Gastrocnemius medialis (tissue), 4 donors: ENCODE results near the gene SUGP2. TPM values are rescaled to one million over a fixed set of nuclear protein-coding genes. Genes with fewer than 3 reads are reported as not detected.

Source experiments
- ATAC-seq, 2 donors: fragments of 150-250 bp; one replicate each; pipeline ENCODE4 v1.9.1; 2016
- DNase-seq, 2 donors: peaks; one replicate each; pipeline ENCODE4 v3.0.0-alpha.2; 2019
- H3K27ac ChIP-seq, 4 donors: fragments of 200-600 bp; sonication (generic); 1 replicate in 1 of 4; 2 replicates in 3 of 4; pipeline ENCODE4 v1.5.1; 2016 to 2018; ENCODE audit warnings: mild to moderate bottlenecking in 2 of 4, moderate library complexity in 1 of 4
- H3K27me3 ChIP-seq, 3 donors: fragments of 200-600 bp; sonication (generic) in 2 of 3; 1 replicate in 1 of 3; 2 replicates in 2 of 3; pipeline versions ENCODE4 v1.5.1 to v1.6.0; 2016 to 2019; ENCODE audit warnings: mild to moderate bottlenecking in 1 of 3, moderate library complexity in 1 of 3
- H3K36me3 ChIP-seq, 2 donors: fragments of 200-600 bp; sonication (generic) in 1 of 2; one replicate each; pipeline ENCODE4 v1.5.1; 2017 to 2018
- H3K4me1 ChIP-seq, 2 donors: fragments of 200-600 bp; sonication (generic) in 1 of 2; one replicate each; pipeline ENCODE4 v1.5.1; 2016 to 2017; ENCODE audit warnings: mild to moderate bottlenecking in 2 of 2
- H3K4me3 ChIP-seq, 4 donors: fragments of 200-600 bp; sonication (generic) in 3 of 4; 1 replicate in 1 of 4; 2 replicates in 3 of 4; pipeline ENCODE4 v1.5.1; 2016 to 2019; ENCODE audit warnings: mild to moderate bottlenecking in 2 of 4
- H3K9me3 ChIP-seq, 3 donors: fragments of 200-600 bp; sonication (generic) in 2 of 3; 1 replicate in 1 of 3; 2 replicates in 2 of 3; pipeline ENCODE4 v1.5.1; 2016 to 2019
- CTCF ChIP-seq, 5 experiments: fragments of 450-650 bp in 3 of 5; fragments of 200-600 bp in 2 of 5; sonication (generic) in 2 of 5; IDR thresholded peaks in 4 of 5; conservative IDR thresholded peaks in 1 of 5; 1 replicate in 4 of 5; 2 replicates in 1 of 5; pipeline ENCODE4 v1.5.1; 2016 to 2019; ENCODE audit warnings: antibody characterized with exemption in 5 of 5, mild to moderate bottlenecking in 3 of 5, moderate library complexity in 3 of 5
- POLR2A ChIP-seq, 2 donors: fragments of 450-650 bp; IDR thresholded peaks; one replicate each; pipeline ENCODE4 v1.6.1; 2017; ENCODE audit warnings: antibody characterized with exemption in 2 of 2, mild to moderate bottlenecking in 2 of 2, moderate library complexity in 2 of 2
- in situ Hi-C, 4 donors: fragments of 200-750 bp; cut with MboI; loops; one replicate each; pipeline versions ENCODE4 v1.15.0 to v1.8.0; 2017; ENCODE audit warnings: low sequenced_read_pairs in 4 of 4
- intact Hi-C: fragments of 100-400 bp; cut with DNase I; formaldehyde crosslinking; loops from one replicate; pipeline ENCODE4 v1.15.1; 2023; ENCODE audit warnings: low total_unique reads
- total RNA-seq, 4 donors: library from RNA; depleted of rRNA; stranded (reverse); fragments of >200 nt; gene quantifications; one replicate each; pipeline versions ENCODE4 v1.1.0 to v1.2.3, GENCODE V29; 2016

The SUGP2 gene
- total RNA-seq, 4 donors from 2014 or later = 24.6 to 38.2 (median 32.8) TPM

GRCh38 chr19:19068659-19069654 is 35.6 kb upstream of the SUGP2 start:
- intact Hi-C loops = loop anchor here (10.0 kb wide), 1 partner anchor 1044 kb away; no protein-coding TSS in a partner anchor
- H3K27ac ChIP-seq = peak overlapping the region; percentile 94 to 96 (median 94)
- no peaks in the 10 kb centered on the region for H3K36me3 ChIP-seq
- H3K9me3 ChIP-seq = no peaks in the 10 kb centered on the region
- peaks cover 48 to 72% of the 10 kb centered on the region in 2 donors for H3K4me1 ChIP-seq
- in situ Hi-C loops = no loop called here
- ATAC-seq (peak; percentile 15 to 24), DNase-seq (no peak)
- H3K4me3 ChIP-seq = peak overlapping the region in 1 of 4 donors; percentile 19
- H3K27me3 ChIP-seq = no peaks in the 10 kb centered on the region
- TF ChIP-seq POLR2A (IDR thresholded peaks at IDR 0.05) = no peak
- TF ChIP-seq CTCF (IDR thresholded peaks at IDR 0.05 in 4 of 5, conservative IDR thresholded peaks at IDR 0.05 in 1 of 5) = no peak

DNA sequence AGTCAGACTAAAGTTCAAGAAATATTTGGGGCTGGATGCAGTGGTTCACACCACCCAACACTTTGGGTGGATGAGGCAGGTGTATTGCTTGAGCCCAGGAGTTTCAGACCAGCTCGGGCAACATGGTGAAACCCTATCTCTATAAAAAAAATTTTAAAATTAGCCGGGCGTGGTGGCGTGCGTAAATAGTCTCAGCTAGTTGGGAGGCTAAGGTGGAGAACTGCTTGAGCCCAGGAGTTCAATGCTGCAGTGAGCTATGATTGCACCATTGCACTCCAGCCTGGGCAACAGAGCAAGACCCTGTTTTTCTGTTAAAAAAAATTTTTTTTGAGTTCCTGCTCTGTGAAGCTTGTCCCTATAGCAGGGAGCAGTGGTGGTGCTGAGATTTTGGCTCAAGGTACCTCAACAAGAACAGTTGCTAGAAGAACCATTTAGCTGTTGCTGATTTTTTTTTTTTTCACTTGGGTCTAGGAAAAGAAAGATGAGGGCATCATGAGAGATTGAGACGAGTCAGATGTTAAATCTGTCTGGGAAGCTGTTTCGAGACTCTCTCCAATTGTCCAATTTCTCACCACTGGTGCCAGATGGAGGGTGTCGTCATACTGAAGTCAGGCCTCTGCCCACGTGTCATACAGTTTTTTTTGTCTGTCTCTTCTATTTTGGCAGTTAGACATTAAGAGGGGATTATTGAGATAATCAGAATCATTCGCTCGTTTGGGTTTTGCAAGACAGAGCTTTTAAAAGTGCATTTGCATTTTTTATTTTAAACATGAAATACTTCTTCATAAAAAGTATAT is 34.2 kb upstream of the SUGP2 start:
- DNase-seq (peak; percentile 49 to 80), ATAC-seq (peak; percentile 53 to 59)
- intact Hi-C loops (loop anchor here (10.0 kb wide), 1 partner anchor 1043 kb away; no protein-coding TSS in a partner anchor), in situ Hi-C loops (no loop called here)
- Histone ChIP-seq H3K36me3 (no peaks in the 10 kb centered on the region), H3K27ac (peak overlapping the region; percentile 94 to 96 (median 94)), H3K4me3 (no peak overlapping the region), H3K4me1 (peaks cover 55 to 64% of the 10 kb centered on the region in 2 donors), H3K27me3 (no peaks in the 10 kb centered on the region), H3K9me3 (no peaks in the 10 kb centered on the region)
- TF ChIP-seq POLR2A (IDR thresholded peaks at IDR 0.05) (no peak), CTCF (IDR thresholded peaks at IDR 0.05 in 4 of 5, conservative IDR thresholded peaks at IDR 0.05 in 1 of 5) (no peak)

DNA sequence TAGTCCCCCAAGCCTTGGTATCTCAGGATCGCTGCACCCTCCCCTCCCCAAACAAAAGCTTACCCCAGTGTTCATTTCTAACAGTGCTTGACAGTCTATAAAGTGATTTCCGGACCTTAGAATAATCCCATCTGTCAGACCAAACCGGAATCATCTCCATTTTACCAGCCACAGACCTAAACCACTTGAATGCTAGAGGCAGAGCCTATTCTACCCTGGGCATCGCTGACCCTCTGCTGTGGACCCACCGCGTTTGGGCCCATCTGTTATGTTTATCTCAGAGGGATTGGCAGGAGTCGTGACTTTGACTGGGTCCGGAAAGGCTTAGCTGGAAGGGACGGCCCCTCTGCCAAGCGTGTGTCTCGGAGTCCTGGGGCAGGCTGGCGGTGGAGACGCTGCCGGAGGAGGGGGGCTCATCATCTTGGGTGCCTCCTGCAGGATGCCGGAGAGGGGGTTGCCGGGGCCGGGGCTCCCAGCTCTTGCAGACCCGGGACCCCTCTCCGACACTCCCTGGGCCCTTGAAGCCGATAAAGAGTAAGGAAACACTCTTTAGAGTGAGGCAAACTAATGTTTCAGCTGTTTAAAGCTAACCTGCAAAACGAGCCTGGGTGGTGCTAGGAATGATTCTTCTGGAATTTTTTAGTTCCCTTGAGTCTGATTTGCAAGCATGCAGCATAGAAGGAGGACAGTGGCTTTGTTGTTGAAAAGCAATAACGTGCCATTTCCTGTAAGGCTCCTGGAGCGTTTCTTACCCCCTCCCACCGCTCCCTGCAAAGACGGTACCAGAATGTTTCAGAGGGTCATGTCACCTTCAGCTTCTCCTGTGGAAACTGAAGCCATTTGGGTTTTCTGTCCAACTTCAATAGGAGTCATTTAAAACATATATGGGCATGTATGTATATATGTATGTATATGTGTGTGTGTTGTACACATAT is 31.8 kb upstream of the SUGP2 start:
- intact Hi-C loops (loop anchor here (10.0 kb wide), 1 partner anchor 1040 kb away; no protein-coding TSS in a partner anchor), in situ Hi-C loops (no loop called here)
- ATAC-seq (no peak), DNase-seq (no peak)
- Histone ChIP-seq H3K27me3 (no peaks in the 10 kb centered on the region), H3K36me3 (no peaks in the 10 kb centered on the region), H3K4me1 (peaks cover 78 to 86% of the 10 kb centered on the region in 2 donors), H3K27ac (peak overlapping the region; percentile 94 to 96 (median 94)), H3K4me3 (peak overlapping the region; percentile 70 to 85 (median 78)), H3K9me3 (no peaks in the 10 kb centered on the region)
- TF ChIP-seq CTCF (IDR thresholded peaks at IDR 0.05 in 4 of 5, conservative IDR thresholded peaks at IDR 0.05 in 1 of 5) = no peak
- TF ChIP-seq POLR2A (IDR thresholded peaks at IDR 0.05) = no peak
